ENCODE results near the gene PADI4. TPM values are rescaled to one million over a fixed set of nuclear protein-coding genes. Genes with fewer than 3 reads are reported as not detected.

Gene PADI4
- total and polyA plus RNA-seq, 2 of the 8 experiments (the other 6 are each of a cell fraction or from before 2014, with no cell fraction given): 0.29 TPM; not detected in 1

GRCh38 chr1:17359031-17359430 lies 51.0 kb downstream of the PADI4 start (continued):
- TF ChIP-seq CTCF (IDR thresholded peaks at IDR 0.05; ENCODE audit: control extremely low read depth in 1 of 3, insufficient read depth in 1 of 3, low read depth in 1 of 3, low read length in 3 of 3) (peak in 1 of 3 experiments; percentile 24; a peak in 1 of 4 replicates), ATF2 (IDR thresholded peaks at IDR 0.05; ENCODE audit: low read length) (0 out of 2 replicates have a peak, but pooled peaks have one; percentile 42)

All from H1 (cell line).